ENCODE results near the gene GJD4.

Gene GJD4

DNA sequence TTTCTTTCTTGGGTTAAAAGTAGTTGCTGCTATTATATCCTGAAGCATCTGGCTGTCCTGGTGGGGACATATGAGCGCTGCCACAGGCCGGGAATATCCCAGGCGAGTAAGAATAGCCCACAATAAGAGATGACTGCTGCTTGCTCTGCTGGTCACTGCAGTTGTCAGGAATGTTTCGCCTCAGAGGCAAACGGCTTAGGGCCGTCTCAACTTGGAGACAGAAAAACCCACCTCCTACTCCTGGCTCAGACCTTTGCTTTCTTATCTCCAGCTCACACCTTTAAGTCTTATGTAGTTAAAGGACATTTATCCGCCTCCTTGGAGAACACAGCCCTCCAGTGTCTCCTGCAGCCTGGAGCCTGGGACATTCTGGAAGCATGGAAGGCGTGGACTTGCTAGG, at the start of gene GJD4:
Gene GJD4, plus strand, starts transcription at position 151 of the 400 bp plus-strand sequence. Its CDS starts 227 bp downstream, at position 378.
- DNase-seq (ENCODE audit: low read depth in 2 of 3, low spot score in 1 of 3): no peak

DNA sequence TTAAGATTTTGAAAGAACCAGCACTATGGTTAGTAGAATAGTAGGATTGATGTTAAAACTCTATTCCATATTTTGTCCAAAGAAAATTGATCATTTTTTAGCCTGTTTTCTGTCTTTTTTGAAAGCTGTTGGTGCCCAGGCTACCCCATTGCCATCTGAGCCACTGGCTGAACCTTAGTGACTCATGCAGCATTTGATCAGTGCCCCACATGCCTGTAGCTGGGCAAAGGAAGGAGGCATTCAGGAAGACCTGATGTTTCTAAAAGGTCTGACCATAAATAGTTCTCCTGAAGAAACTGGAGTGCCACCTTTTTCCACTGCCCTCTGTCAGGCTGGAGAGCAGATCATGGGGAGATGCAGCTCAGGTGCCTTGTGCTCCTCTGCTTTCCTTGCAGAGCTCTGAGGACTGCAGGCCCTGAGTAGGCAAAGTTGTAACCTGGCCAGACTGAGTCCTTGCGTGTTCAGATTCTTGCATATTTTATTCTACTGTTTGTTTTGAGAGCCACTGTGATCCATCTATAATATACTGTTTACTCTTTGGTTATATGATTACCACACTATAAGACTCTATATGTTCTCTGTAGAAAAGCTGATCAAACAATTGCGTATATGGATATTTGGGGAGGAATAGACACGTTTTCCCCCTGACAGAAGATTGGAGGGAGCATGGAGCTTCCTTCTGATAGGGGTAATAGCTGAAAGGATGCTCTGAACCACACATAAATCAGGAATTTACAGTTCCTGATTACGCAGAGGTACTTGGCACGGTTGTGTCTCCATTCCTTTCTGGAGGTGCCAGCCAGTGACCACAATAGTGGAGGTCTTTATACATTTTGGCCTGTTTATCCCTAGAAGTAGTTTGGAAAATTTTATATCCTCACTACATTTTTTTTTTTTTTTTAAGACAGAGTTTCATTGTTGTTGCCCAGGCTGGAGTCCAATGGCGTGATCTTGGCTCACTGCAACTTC, 48.9 kb upstream of the GJD4 start:
- no peak for DNase-seq (ENCODE audit: low read depth in 2 of 3, low spot score in 1 of 3)

- no peak for DNase-seq (ENCODE audit: low read depth in 2 of 3, low spot score in 1 of 3)
These were observed 46.9 kb upstream of the GJD4 start for GRCh38 chr10:35558276-35558675.

- no peak for DNase-seq (ENCODE audit: low read depth in 2 of 3, low spot score in 1 of 3)
These were observed 45.7 kb upstream of the GJD4 start for GRCh38 chr10:35559416-35559815.

DNA sequence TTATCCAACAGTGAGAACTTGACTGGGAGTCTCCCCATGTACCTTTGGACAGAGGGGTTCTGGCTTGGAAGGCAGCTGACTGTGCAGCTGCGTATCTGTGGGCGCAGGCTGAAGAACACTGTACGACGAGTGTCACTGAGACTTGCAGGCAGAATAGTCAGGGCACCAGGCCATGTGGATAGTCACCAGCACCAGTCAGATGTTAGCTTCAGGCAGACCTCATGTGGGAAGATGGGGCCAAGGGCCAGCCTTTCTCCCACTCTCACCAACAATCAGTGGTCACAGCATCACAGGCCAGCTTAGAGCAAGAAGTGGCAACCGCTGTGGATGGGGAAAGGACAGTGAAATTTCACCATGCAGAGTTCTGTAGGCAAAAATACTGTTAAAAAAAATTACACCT, 43.4 kb upstream of the GJD4 start:
- DNase-seq (ENCODE audit: low read depth in 2 of 3, low spot score in 1 of 3): no peak

- no peak for DNase-seq (ENCODE audit: low read depth in 2 of 3, low spot score in 1 of 3)
These were observed 42.7 kb upstream of the GJD4 start for GRCh38 chr10:35562427-35562826.

- DNase-seq (ENCODE audit: low read depth in 2 of 3, low spot score in 1 of 3): peak; percentile 23 to 50 (median 27)
These were observed 41.8 kb upstream of the GJD4 start for GRCh38 chr10:35563261-35563891.

DNA sequence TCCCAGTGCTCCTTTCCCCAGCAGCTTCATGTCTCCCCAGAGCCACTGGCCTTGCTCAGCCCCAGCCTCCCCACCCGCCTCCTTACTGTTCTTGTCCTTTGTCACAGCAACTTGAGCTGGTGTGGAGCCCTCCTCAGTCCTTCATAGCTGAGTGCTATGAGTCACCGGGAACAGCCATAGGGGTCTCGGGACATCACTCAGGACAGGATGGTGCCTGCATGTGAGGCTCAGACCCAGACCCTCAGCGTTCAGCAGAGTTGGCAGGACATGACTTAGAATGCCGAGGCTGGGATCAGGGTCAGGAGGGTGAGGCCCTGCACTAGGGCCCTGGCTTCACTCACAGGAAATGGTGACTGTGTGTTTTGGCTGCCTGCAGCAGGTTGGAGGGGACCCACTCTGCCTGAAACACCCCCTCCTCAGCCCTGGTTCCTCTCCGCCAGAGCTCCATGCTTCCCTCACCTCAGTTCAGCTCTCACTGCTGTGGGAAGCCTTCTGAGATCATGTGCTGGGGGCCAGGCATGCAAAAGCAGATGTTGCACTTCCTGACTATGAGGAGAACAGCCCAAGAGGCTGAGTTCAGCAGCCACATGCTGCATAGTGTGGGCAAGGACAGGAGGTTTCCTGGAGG, 40.7 kb upstream of the GJD4 start:
- no peak for DNase-seq (ENCODE audit: low read depth in 2 of 3, low spot score in 1 of 3)

- DNase-seq (ENCODE audit: low read depth in 2 of 3, low spot score in 1 of 3): no peak
These were observed 39.5 kb upstream of the GJD4 start for GRCh38 chr10:35565602-35566081.

- no peak for DNase-seq (ENCODE audit: low read depth in 2 of 3, low spot score in 1 of 3)
These were observed 37.2 kb upstream of the GJD4 start for GRCh38 chr10:35567951-35568350.

GRCh38 chr10:35568483-35569015, 36.6 kb upstream of the GJD4 start:
- DNase-seq (ENCODE audit: low read depth in 2 of 3, low spot score in 1 of 3): no peak

DNA sequence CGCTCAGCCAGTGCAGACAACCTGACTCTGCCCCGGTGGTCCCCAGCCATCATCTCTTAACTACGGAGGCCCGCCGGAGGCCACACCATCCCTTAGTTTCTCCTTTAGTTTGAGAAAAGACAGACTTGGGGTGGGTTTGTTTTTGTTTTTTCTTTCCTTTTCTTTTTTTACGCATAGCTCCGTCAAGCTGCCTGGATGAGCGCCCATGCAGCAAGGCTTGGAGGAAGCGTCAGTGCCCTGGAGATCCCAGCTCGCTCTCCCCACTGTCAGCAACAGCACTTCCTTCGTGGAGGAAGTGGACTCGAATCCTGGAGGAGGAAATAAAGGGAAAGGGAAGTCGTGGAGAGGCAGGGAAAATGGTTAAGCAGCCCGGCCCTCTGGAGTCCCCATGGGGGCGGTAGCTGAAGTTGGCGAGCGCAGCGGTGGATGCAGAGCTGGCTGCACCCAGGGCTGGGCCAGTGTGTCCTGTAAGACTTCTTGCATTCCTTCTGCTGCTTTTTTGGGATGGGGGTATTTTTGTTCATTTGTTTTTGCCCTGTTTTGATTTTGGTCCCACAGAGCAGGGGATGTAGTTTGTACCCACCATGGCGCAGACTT, 35.9 kb upstream of the GJD4 start:
- no peak for DNase-seq (ENCODE audit: low read depth in 2 of 3, low spot score in 1 of 3)

DNA sequence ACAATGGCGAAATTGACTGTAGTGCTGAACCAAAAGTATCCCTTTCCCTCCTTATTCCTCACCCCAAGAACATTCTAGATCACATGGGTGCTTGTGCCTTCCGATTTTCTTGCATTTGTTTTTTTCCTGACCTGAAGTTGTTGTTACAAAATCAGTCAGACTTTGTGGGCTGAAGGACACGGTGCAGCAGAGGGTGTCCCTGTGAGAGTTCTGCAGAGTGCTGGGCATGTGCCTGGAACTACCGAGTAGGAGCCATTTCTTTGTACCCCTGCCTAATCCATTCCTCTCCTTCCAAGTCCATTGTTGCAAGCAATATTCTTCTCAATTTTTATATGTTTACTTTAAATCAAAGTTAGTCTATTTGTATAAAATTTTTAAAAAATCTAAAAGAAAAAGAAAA, 35.3 kb upstream of the GJD4 start:
- no peak for DNase-seq (ENCODE audit: low read depth in 2 of 3, low spot score in 1 of 3)

GRCh38 chr10:35570397-35570796, 34.7 kb upstream of the GJD4 start:
- DNase-seq (ENCODE audit: low read depth in 2 of 3, low spot score in 1 of 3): no peak

GRCh38 chr10:35572583-35572982, 32.6 kb upstream of the GJD4 start:
- no peak for DNase-seq (ENCODE audit: low read depth in 2 of 3, low spot score in 1 of 3)

GRCh38 chr10:35573796-35574195, 31.3 kb upstream of the GJD4 start:
- no peak for DNase-seq (ENCODE audit: low read depth in 2 of 3, low spot score in 1 of 3)

DNA sequence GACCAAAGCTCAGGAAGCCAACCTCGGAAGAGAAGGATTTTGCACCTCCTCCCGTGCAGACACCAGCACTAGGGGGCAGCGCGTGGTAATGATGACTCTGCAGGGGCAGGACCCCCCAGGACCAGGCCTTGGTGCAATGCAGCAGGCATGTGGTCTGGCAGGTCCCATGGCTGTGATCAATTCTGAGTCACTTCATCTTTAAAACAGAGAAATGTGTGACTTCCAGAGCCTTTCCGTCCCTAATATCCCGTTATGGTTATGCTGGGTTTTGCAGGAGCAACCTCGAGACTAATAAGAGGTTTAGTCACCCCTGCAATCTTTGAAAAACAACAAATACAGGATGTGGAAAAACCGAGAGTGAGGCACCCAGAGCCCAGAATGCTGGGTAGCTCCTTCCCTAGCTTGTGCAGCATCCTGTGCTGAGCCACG, 30.2 kb upstream of the GJD4 start:
- no peak for DNase-seq (ENCODE audit: low read depth in 2 of 3, low spot score in 1 of 3)

- no peak for DNase-seq (ENCODE audit: low read depth in 2 of 3, low spot score in 1 of 3)
These were observed 29.5 kb upstream of the GJD4 start for GRCh38 chr10:35575640-35576039.

- DNase-seq (ENCODE audit: low read depth in 2 of 3, low spot score in 1 of 3): no peak
These were observed 28.4 kb upstream of the GJD4 start for GRCh38 chr10:35576730-35577129.

DNA sequence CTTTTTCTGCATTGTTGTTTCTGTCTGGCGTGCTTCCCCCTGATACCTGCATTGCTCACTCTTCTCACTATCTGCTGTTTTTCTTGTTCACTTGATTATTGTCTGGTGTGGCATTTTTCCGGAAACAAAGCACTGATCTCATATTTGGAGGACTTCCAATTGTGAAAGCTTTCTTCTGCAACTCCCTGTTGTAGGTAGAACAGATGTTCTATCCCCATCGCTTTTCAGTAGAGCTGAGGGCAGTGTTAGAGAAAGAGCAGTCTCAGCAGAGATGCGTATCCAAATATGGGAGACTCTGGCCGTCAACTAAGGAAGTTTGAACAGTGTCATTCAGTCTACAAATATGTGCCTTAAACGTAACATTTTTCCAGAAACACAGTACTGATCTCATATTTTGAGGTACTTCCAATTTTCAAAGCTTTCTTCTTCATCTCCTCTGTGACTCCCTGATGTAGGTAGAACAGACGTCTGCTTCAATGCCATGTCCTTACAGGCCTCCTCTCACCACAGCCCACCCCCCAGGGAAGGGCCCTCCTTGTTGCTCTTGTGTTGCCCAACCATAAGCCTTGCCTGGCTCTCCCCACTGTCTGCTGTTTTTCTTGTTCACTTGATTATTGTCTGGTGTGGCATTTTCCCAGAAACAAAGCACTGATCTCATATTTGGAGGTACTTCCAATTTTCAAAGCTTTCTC, 27.1 kb upstream of the GJD4 start:
- no peak for DNase-seq (ENCODE audit: low read depth in 2 of 3, low spot score in 1 of 3)

- DNase-seq (ENCODE audit: low read depth in 2 of 3, low spot score in 1 of 3): no peak
These were observed 26.6 kb upstream of the GJD4 start for GRCh38 chr10:35578618-35578956.

All from stimulated activated CD4-positive, alpha-beta T cell treated with anti-CD3 and anti-CD28 coated beads, Interleukin-12 subunit alpha, Interleukin-12 subunit beta, amount 100 ng/mL, for 48 hours (primary cell).